Glomerular endothelial cell (primary cell): ENCODE measurements around the gene ACVR1C. TPM values are rescaled to one million over a fixed set of nuclear protein-coding genes. Genes with fewer than 3 reads are reported as not detected.

Experiments
- DNase-seq: peaks from one replicate; pipeline ENCODE4 v3.0.0-alpha.2; 2011; ENCODE audit warnings: low read depth, low spot score; ENCODE audit errors: extremely low read depth
- total RNA-seq: library from RNA; depleted of rRNA; stranded (reverse); fragments of >200 nt; gene quantifications from 2 replicates; pipeline ENCODE4 v1.2.3, GENCODE V29; 2015

The ACVR1C gene
- total RNA-seq = 0.06 and 0.15 TPM in 2 replicates

- DNase-seq = peak; percentile 27
Measured at GRCh38 chr2:157628477-157629415, at the start of gene ACVR1C. Gene ACVR1C (minus strand): TSS chr2:157628864. CDS start chr2:157628644, 220 bp downstream.

DNA sequence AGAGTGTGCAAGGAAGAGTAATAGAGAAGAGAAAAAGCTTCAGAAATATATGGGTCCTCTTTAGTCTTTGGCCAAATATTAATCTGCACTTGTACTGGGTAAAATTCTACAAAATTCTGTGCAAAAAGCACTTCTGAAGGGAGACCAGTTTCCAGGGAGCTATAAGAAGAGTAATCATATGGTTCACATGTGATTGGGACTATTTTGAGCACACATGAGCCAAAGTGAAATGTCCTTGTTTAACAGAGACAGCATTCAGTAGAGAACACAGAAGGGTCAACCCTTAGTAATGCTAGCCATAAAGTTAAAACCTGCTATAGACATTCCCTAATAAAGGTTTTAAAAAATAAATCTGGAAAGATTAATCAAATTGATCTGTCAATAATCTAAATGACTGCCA is 49.3 kb upstream of the ACVR1C start:
- DNase-seq = no peak

- DNase-seq = no peak
Measured at GRCh38 chr2:157672129-157672528, 43.5 kb upstream of the ACVR1C start.

GRCh38 chr2:157662401-157662800 is 33.7 kb upstream of the ACVR1C start:
- DNase-seq = no peak

DNA sequence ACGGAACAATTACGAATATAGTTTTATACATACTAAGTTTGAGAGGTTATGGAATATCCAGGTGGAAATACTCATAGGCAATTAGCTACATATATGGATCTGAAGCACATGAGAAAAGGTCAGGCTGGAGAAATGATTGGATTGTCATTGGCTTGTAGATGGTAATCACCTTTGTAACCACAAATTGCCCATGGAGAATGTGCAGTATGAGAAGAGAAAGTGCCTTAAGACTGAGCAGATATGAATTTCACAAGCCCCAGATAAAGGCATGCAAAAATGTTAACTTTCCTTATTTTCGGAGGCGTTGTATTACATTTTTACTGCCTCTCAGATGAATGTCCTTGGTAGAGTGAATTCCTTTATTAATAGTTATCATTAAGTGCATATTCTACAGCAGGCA is 33.1 kb upstream of the ACVR1C start:
- no peak for DNase-seq

DNA sequence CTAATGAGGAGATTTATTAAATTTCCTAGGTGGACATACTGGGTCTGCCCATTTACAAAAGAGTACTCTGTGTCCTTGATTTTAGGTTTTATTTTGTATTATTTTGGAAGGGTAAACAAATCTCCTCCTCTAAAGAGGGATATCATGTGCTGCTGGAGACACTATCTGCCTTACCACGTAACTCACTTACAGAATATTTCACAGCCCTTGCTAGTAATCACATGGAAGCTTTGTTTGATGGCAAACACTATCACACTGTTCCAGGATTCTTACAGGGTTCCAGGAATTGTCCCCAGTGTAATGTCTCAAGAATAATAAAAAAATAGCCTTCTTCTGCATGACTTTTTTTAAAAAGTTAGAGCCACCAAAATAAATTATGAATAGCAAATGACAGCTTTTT is 29.2 kb upstream of the ACVR1C start:
- no peak for DNase-seq

- no peak for DNase-seq
Measured at GRCh38 chr2:157657101-157657500, 28.4 kb upstream of the ACVR1C start.

- no peak for DNase-seq
Measured at GRCh38 chr2:157644776-157645175, 16.1 kb upstream of the ACVR1C start.

DNA sequence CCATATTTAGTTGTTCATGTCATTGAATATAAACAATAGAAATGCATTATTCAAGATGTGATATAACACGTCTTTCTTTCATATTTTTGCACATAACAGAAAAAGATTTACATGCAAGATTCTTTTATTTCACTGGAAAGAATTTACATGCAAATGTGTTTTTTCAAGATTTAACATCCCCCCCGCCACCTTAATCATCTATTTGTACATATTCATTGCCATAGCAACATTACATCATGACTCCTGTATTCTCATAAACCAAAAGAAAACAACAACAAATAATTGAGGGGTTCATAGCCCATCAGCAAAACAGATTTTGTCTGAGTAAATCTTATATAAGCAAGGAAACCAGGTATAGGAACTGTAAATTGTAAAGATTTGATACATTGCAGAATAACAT is 3.2 kb upstream of the ACVR1C start:
- no peak for DNase-seq

GRCh38 chr2:157627594-157628476 is 829 bp downstream of the ACVR1C start:
- DNase-seq = no peak

DNA sequence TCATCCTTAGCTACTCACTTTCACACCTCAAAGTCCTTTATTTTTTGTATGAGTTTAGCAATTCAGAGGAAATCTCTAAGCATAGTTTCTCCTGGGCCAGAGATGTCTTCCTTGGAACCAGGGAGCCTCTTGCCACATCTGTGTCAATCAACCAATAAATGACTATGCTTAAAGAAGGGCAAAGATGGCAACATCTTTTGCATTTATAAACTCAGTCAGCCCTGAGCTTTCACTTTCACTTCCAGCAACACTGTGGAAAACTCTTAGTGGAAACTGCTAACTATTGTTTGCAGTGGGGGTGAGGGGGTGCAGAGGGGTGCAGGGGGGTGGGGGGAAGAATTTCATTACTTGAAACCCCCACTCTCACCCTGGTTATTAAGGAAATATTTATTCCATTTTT is 3.4 kb downstream of the ACVR1C start:
- DNase-seq = no peak

- no peak for DNase-seq
Measured at GRCh38 chr2:157620956-157621355, 7.7 kb downstream of the ACVR1C start.

- DNase-seq = no peak
Measured at GRCh38 chr2:157611726-157612125, 16.9 kb downstream of the ACVR1C start.

- DNase-seq = no peak
Measured at GRCh38 chr2:157611110-157611509, 17.6 kb downstream of the ACVR1C start.

- no peak for DNase-seq
Measured at GRCh38 chr2:157606534-157606933, 22.1 kb downstream of the ACVR1C start.

GRCh38 chr2:157603198-157603597 is 25.5 kb downstream of the ACVR1C start:
- DNase-seq = no peak

- no peak for DNase-seq
Measured at GRCh38 chr2:157601807-157602206, 26.9 kb downstream of the ACVR1C start.

- DNase-seq = no peak
Measured at GRCh38 chr2:157596992-157597681, 31.5 kb downstream of the ACVR1C start.

- no peak for DNase-seq
Measured at GRCh38 chr2:157593411-157593810, 35.3 kb downstream of the ACVR1C start.

- no peak for DNase-seq
Measured at GRCh38 chr2:157592948-157593347, 35.7 kb downstream of the ACVR1C start.

DNA sequence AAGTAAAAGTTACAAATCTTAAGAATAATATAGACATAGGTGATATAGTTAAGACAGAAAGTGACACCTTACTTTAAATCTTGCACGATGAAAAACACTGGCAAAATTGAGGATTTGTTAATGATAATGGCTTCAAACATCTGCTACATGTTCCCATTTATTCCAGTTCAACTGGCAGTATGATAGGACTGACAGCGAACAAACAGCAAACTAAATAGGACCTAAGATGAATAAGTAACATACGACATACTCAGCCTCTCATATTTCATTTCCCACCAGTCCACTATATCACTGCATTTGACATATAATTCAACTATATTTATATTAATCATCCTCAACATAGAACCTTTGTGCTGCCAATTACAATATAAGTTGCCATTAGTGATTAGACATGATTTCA is 36.3 kb downstream of the ACVR1C start:
- no peak for DNase-seq
